Measurements from ENCODE around the gene DAZL.

The DAZL gene

DNA sequence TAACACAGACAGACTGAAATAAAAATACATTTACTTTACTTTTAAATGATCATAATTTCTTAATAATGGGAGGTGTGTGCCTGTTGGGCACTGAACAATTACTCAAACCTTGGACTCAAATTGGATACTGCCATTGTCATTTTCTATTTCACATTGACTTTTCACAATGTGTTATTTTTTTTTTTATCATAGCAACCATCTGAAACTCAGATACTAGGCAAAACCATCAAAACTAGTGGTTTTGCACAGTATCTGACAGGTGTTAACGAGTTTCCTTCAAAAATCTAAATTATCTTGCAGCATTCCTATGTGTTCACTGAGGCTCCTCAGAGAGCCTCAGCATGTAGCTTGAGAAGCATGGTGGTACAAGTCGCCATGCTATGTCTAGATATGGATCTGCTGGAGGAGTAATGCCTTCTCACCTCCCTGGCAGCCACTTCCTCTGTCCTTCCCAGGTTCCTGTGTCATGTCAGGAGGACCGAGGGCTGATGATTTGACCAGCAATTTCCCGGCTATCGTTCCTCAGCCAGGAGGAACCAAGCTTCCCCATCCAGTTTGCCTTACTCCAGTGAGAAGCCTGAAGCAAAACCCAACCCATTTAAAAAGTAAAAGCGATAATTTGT is 61.9 kb downstream of the DAZL start:
- no peak for DNase-seq

DNA sequence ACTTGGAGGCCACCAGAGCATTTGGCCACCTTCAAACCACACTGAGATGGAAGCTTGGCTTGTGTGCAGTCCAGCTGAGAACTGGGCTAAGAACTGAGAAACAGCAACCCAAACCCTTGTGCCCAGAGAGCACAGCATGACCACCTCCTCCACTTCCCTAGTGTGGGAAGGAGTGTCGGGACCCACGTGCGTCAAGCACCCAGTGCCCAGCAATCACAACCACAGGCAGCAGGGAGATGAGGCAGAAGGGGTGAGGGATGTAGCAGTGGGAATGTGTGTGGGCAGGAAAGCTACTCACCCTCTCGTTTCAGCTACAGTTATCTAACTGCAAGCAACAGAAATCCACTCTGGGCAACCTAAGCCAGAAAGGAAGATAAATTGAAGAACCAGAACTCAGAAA is 66.7 kb downstream of the DAZL start:
- no peak for DNase-seq

GRCh38 chr3:16536996-16537395 is 68.2 kb downstream of the DAZL start:
- no peak for DNase-seq
